SK-N-SH treated with all-trans-retinoic acid at 6 μM for 48 hours (cell line): Measurements from ENCODE around the gene PALLD.

Experiments
- ARNTL ChIP-seq: fragments of 450-650 bp; formaldehyde crosslinking; IDR thresholded peaks from 2 replicates; pipeline ENCODE4 v1.5.0; 2020; ENCODE audit warnings: low read depth, mild to moderate bottlenecking, moderate library complexity, borderline replicate concordance
- CSDC2 ChIP-seq: fragments of 250-450 bp; sonication (Bioruptor Pico); IDR thresholded peaks from 2 replicates; pipeline ENCODE4 v1.5.0; 2020; ENCODE audit warnings: mild to moderate bottlenecking, moderate library complexity
- CSRNP3 ChIP-seq: fragments of 250-450 bp; sonication (Bioruptor Pico); IDR thresholded peaks from 2 replicates; pipeline ENCODE4 v1.5.1; 2021; ENCODE audit warnings: mild to moderate bottlenecking, moderate library complexity
- ISL1 ChIP-seq: fragments of 250-450 bp; sonication (Bioruptor Pico); IDR thresholded peaks from 2 replicates; pipeline ENCODE4 v2.1.2; 2022; ENCODE audit warnings: mild to moderate bottlenecking, moderate library complexity
- OSR1 ChIP-seq: fragments of 250-450 bp; sonication (Bioruptor Pico); IDR thresholded peaks from 2 replicates; pipeline ENCODE4 v1.8.0; 2022; ENCODE audit warnings: moderate library complexity, mild to moderate bottlenecking, inconsistent platforms
- SNAI2 ChIP-seq: fragments of 250-450 bp; sonication (Bioruptor Pico); IDR thresholded peaks from 2 replicates; pipeline ENCODE4 v1.5.0; 2020; ENCODE audit warnings: mild to moderate bottlenecking, moderate library complexity
- TCF4 ChIP-seq: fragments of 250-450 bp; sonication (Bioruptor Pico); IDR thresholded peaks from 2 replicates; pipeline ENCODE4 v1.8.0; 2021; ENCODE audit warnings: mild to moderate bottlenecking, moderate library complexity, borderline replicate concordance
- ZFP3 ChIP-seq: fragments of 250-450 bp; sonication (Bioruptor Pico); IDR thresholded peaks from 2 replicates; pipeline ENCODE4 v1.5.0; 2020; ENCODE audit warnings: mild to moderate bottlenecking, moderate library complexity
- ZFP30 ChIP-seq: fragments of 450-650 bp; formaldehyde crosslinking; IDR thresholded peaks from 2 replicates; pipeline ENCODE4 v1.5.0; 2022; ENCODE audit warnings: mild to moderate bottlenecking, moderate library complexity
- ZNF565 ChIP-seq: fragments of 450-650 bp; formaldehyde crosslinking; conservative IDR thresholded peaks from 2 replicates; pipeline ENCODE4 v1.5.0; 2020; ENCODE audit warnings: low read depth, mild to moderate bottlenecking, moderate library complexity
- ZNF70 ChIP-seq: fragments of 450-650 bp; formaldehyde crosslinking; IDR thresholded peaks from 2 replicates; pipeline ENCODE4 v1.5.0; 2020; ENCODE audit warnings: mild to moderate bottlenecking, moderate library complexity
- ZNF8 ChIP-seq: fragments of 450-650 bp; formaldehyde crosslinking; IDR thresholded peaks from 2 replicates; pipeline ENCODE4 v1.5.0; 2020; ENCODE audit warnings: mild to moderate bottlenecking, moderate library complexity
- TF ChIP-seq, protein P1 (sequence below): fragments of 250-450 bp; sonication (Bioruptor Pico); IDR thresholded peaks from 2 replicates; pipeline ENCODE4 v1.8.0; 2020; ENCODE audit warnings: mild to moderate bottlenecking, moderate library complexity, borderline replicate concordance
- TF ChIP-seq, protein P2 (sequence below): fragments of 250-450 bp; sonication (Bioruptor Pico); IDR thresholded peaks from 2 replicates; pipeline ENCODE4 v1.5.0; 2020; ENCODE audit warnings: mild to moderate bottlenecking, moderate library complexity

DNA sequence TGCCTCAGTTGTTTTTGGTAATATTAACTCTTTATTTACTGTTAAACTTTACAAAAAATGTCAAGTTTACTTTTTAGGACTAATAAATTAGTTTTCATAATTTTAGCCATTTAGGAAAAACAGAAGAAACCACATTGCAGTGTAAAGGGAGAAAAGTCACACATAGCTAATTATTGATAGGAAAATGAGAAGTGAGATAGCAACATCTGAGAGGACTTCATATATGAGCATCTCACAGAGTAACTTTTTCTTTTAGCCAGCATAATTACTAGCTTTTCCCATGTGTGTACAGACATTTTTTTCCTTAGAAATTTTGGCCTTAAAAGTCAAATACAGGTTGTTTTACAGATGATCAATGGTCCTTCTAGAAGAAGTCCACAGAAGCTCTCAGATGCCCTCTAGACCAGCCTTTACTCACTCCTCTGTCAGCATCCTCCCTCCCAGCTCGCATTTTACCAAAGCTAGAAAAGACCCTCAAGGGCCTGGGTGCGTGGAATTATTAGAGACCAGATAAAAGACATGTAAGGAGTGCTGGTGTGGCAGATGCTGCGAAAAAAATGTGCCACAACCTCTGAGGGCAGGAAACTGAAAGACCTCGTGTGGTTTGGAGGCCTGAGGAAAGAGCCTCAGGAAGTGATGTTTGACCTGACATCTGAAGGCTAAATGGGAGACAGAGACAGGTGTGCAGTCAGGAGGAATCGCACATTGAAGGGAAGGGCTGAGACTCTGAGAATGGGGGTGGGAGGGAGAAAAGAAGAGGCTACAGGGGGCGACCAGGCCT lies 356.3 kb downstream of the PALLD start:
- TF ChIP-seq ISL1 = no peak
- TF ChIP-seq SNAI2 (CRISPR knock-in tag) = no peak
- TF ChIP-seq TCF4 (CRISPR knock-in tag) = no peak
- no peak for TF ChIP-seq ZFP3 (CRISPR knock-in tag)
- TF ChIP-seq, protein P1, sequence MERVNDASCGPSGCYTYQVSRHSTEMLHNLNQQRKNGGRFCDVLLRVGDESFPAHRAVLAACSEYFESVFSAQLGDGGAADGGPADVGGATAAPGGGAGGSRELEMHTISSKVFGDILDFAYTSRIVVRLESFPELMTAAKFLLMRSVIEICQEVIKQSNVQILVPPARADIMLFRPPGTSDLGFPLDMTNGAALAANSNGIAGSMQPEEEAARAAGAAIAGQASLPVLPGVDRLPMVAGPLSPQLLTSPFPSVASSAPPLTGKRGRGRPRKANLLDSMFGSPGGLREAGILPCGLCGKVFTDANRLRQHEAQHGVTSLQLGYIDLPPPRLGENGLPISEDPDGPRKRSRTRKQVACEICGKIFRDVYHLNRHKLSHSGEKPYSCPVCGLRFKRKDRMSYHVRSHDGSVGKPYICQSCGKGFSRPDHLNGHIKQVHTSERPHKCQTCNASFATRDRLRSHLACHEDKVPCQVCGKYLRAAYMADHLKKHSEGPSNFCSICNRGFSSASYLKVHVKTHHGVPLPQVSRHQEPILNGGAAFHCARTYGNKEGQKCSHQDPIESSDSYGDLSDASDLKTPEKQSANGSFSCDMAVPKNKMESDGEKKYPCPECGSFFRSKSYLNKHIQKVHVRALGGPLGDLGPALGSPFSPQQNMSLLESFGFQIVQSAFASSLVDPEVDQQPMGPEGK (CRISPR knock-in tag) = no peak
- no peak for TF ChIP-seq ZNF8
- no peak for TF ChIP-seq ZNF565 (CRISPR knock-in tag)
- TF ChIP-seq ARNTL (CRISPR knock-in tag) = no peak
- no peak for TF ChIP-seq ZFP30 (CRISPR knock-in tag)
- TF ChIP-seq CSDC2 (CRISPR knock-in tag) = no peak
- TF ChIP-seq, protein P2, sequence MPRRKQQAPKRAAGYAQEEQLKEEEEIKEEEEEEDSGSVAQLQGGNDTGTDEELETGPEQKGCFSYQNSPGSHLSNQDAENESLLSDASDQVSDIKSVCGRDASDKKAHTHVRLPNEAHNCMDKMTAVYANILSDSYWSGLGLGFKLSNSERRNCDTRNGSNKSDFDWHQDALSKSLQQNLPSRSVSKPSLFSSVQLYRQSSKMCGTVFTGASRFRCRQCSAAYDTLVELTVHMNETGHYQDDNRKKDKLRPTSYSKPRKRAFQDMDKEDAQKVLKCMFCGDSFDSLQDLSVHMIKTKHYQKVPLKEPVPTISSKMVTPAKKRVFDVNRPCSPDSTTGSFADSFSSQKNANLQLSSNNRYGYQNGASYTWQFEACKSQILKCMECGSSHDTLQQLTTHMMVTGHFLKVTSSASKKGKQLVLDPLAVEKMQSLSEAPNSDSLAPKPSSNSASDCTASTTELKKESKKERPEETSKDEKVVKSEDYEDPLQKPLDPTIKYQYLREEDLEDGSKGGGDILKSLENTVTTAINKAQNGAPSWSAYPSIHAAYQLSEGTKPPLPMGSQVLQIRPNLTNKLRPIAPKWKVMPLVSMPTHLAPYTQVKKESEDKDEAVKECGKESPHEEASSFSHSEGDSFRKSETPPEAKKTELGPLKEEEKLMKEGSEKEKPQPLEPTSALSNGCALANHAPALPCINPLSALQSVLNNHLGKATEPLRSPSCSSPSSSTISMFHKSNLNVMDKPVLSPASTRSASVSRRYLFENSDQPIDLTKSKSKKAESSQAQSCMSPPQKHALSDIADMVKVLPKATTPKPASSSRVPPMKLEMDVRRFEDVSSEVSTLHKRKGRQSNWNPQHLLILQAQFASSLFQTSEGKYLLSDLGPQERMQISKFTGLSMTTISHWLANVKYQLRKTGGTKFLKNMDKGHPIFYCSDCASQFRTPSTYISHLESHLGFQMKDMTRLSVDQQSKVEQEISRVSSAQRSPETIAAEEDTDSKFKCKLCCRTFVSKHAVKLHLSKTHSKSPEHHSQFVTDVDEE (CRISPR knock-in tag) = no peak
- TF ChIP-seq ZNF70 (CRISPR knock-in tag) = no peak
- no peak for TF ChIP-seq OSR1 (CRISPR knock-in tag)
- TF ChIP-seq CSRNP3 (CRISPR knock-in tag) = no peak
